Breast epithelium (tissue), 4 donors: ENCODE data around the gene SELENOM. TPM values are rescaled to one million over a fixed set of nuclear protein-coding genes. Genes with fewer than 3 reads are reported as not detected.

Source experiments
- DNase-seq, 2 donors: peaks; one replicate each; pipeline ENCODE4 v3.0.0-alpha.2; 2019; ENCODE audit warnings: low spot score in 2 of 2
- H3K27ac ChIP-seq, 2 donors: fragments of 200-600 bp; sonication (generic) in 1 of 2; one replicate each; pipeline ENCODE4 v1.5.1; 2016 to 2019; ENCODE audit warnings: mild to moderate bottlenecking in 1 of 2
- H3K27me3 ChIP-seq, 2 donors: fragments of 200-600 bp; sonication (generic) in 1 of 2; one replicate each; pipeline versions ENCODE4 v1.5.1 to v1.6.0; 2017 to 2019; ENCODE audit warnings: control low read depth in 1 of 2, mild to moderate bottlenecking in 1 of 2
- H3K36me3 ChIP-seq: fragments of 200-600 bp; one replicate; pipeline ENCODE4 v1.5.1; 2019
- H3K4me1 ChIP-seq, 2 donors: fragments of 200-600 bp; sonication (generic); one replicate each; pipeline ENCODE4 v1.5.1; 2016 to 2019; ENCODE audit warnings: control low read depth in 1 of 2
- H3K4me3 ChIP-seq, 3 donors: fragments of 200-600 bp; sonication (generic); 1 replicate in 2 of 3; 2 replicates in 1 of 3; pipeline ENCODE4 v1.5.1; 2016 to 2019; ENCODE audit warnings: mild to moderate bottlenecking in 3 of 3, moderate library complexity in 2 of 3
- H3K9me3 ChIP-seq, 2 donors: fragments of 200-600 bp; sonication (generic) in 1 of 2; one replicate each; pipeline ENCODE4 v1.5.1; 2016 to 2019; ENCODE audit warnings: control low read depth in 1 of 2
- POLR2A ChIP-seq: fragments of 450-650 bp; IDR thresholded peaks from one replicate; pipeline ENCODE4 v1.6.1; 2016; ENCODE audit warnings: antibody characterized with exemption, mild to moderate bottlenecking, moderate library complexity
- POLR2AphosphoS5 ChIP-seq, 3 donors: sonication (generic); formaldehyde crosslinking; IDR thresholded peaks; one replicate each; pipeline ENCODE4 v1.6.1; 2017; ENCODE audit warnings: antibody characterized with exemption in 3 of 3
- intact Hi-C: fragments of 100-400 bp; cut with DNase I; formaldehyde crosslinking; loops from one replicate; pipeline ENCODE4 v1.15.1; 2023; ENCODE audit warnings: low total_unique reads
- total RNA-seq, 3 donors: library from RNA; depleted of rRNA; stranded (reverse); fragments of >200 nt; gene quantifications; one replicate each; pipeline ENCODE4 v1.1.0, GENCODE V29; 2016
- TF ChIP-seq, protein P1 (sequence below), 3 donors: fragments of 450-650 bp; IDR thresholded peaks; one replicate each; pipeline ENCODE4 v1.5.1; 2016 to 2017; ENCODE audit warnings: antibody characterized with exemption in 3 of 3, mild to moderate bottlenecking in 3 of 3, moderate library complexity in 3 of 3

SELENOM gene
- total RNA-seq, 3 donors from 2014 or later, result 297 to 485 (median 411) TPM

DNA sequence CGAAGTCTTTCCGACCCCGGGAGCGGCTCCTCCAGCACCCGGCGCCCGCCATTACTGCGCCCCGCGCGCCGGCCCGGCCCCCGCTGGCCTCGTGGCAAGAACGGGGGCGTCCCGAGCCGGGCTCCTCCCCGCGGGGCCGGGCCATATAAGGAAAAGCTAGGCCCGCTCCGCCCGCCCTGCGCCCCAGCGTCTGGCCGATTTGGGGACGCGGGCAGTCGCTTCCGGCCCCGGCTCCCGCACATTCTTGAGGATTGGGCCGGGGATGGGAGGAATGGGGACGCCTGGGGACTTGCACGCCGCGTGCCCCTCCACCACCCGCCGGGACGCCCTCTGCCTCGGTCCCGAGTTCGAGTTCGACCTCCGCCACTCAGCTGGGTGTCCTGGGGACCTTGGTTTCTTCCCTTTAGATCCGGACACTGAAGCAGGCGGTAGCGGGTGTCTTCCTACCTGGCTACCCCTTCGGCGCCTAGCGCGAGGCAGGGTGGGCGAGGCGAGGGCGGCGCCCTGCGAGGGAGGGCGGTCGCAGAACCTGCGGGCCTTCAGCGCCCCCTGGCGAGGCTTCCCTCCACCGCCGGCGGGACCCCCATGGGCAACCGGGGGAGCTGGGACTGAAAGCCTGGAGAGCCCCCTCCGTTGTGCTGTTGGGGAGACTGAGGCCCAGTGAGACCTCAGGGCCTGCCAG is 22.4 kb downstream of the SELENOM start:
- peak overlapping the region; percentile 58 to 85 (median 69) for H3K4me3 ChIP-seq
- H3K9me3 ChIP-seq, result no peaks in the 10 kb centered on the region
- intact Hi-C loops, result loop anchor here (2.0 kb wide), 1 partner anchor 138 kb away; no protein-coding TSS in a partner anchor
- peaks cover 0 to 29% of the 10 kb centered on the region in 2 donors for H3K4me1 ChIP-seq
- DNase-seq, result peak; percentile 90 to 91
- H3K27me3 ChIP-seq, result no peaks in the 10 kb centered on the region
- TF ChIP-seq POLR2AphosphoS5 (IDR thresholded peaks at IDR 0.05) (peak; percentile 58 to 74 (median 67)), POLR2A (peak; percentile 26)
- TF ChIP-seq, protein P1, sequence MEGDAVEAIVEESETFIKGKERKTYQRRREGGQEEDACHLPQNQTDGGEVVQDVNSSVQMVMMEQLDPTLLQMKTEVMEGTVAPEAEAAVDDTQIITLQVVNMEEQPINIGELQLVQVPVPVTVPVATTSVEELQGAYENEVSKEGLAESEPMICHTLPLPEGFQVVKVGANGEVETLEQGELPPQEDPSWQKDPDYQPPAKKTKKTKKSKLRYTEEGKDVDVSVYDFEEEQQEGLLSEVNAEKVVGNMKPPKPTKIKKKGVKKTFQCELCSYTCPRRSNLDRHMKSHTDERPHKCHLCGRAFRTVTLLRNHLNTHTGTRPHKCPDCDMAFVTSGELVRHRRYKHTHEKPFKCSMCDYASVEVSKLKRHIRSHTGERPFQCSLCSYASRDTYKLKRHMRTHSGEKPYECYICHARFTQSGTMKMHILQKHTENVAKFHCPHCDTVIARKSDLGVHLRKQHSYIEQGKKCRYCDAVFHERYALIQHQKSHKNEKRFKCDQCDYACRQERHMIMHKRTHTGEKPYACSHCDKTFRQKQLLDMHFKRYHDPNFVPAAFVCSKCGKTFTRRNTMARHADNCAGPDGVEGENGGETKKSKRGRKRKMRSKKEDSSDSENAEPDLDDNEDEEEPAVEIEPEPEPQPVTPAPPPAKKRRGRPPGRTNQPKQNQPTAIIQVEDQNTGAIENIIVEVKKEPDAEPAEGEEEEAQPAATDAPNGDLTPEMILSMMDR (IDR thresholded peaks at IDR 0.05), result peak; percentile 67 to 87 (median 81)
- H3K36me3 ChIP-seq, result peaks cover 4% of the 10 kb centered on the region
- peak overlapping the region; percentile 94 to 97 for H3K27ac ChIP-seq

GRCh38 chr22:31083923-31084810 is 23.2 kb downstream of the SELENOM start:
- TF ChIP-seq POLR2AphosphoS5 (IDR thresholded peaks at IDR 0.05) (no peak), POLR2A (no peak)
- TF ChIP-seq, protein P1 (IDR thresholded peaks at IDR 0.05), result no peak
- no peak for DNase-seq
- no peaks in the 10 kb centered on the region for H3K27me3 ChIP-seq
- peaks cover 0 to 29% of the 10 kb centered on the region in 2 donors for H3K4me1 ChIP-seq
- intact Hi-C loops, result loop anchor here (2.0 kb wide), 1 partner anchor 137 kb away; no protein-coding TSS in a partner anchor
- peak overlapping the region; percentile 94 to 97 for H3K27ac ChIP-seq
- H3K36me3 ChIP-seq, result peaks cover 4% of the 10 kb centered on the region
- no peaks in the 10 kb centered on the region for H3K9me3 ChIP-seq
- peak overlapping the region; percentile 58 to 85 (median 69) for H3K4me3 ChIP-seq

DNA sequence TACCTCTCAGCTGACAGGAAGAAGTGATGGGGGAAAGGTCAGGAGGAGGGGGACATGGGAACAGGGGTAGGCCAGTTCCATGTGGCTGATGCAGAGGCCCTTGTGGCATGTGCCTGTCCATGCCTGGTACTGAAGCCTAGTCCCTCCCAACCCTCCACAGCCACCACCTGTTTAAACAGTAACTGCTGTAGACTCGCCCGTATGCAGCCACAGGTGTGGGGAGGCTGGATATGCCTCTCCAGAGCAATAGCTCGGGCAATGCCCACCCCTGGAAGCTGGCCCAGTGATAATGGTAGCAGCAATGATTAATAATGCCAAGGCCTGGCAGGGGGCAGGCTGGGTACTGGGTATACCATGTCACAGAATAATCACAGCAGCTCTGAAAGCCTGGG is 24.0 kb downstream of the SELENOM start:
- no peak for TF ChIP-seq POLR2A
- TF ChIP-seq POLR2AphosphoS5 (IDR thresholded peaks at IDR 0.05), result no peak
- TF ChIP-seq, protein P1 (IDR thresholded peaks at IDR 0.05), result no peak
- no peak for DNase-seq
- Histone ChIP-seq H3K27me3 (no peaks in the 10 kb centered on the region), H3K9me3 (no peaks in the 10 kb centered on the region), H3K4me1 (peaks cover 0 to 29% of the 10 kb centered on the region in 2 donors), H3K27ac (peak overlapping the region; percentile 94 to 97), H3K4me3 (peak overlapping the region; percentile 69 to 85 (median 71)), H3K36me3 (peaks cover 3% of the 10 kb centered on the region)
- intact Hi-C loops, result no loop called here

GRCh38 chr22:31082606-31083376 is 24.6 kb downstream of the SELENOM start:
- Histone ChIP-seq H3K4me1 (peaks cover 0 to 29% of the 10 kb centered on the region in 2 donors), H3K4me3 (peak overlapping the region; percentile 69 to 85 (median 71)), H3K27ac (peak overlapping the region; percentile 94 to 97), H3K9me3 (no peaks in the 10 kb centered on the region), H3K36me3 (no peaks in the 10 kb centered on the region), H3K27me3 (no peaks in the 10 kb centered on the region)
- peak in 1 of 2 donors; percentile 71 for DNase-seq
- intact Hi-C loops, result no loop called here
- TF ChIP-seq POLR2A (no peak), POLR2AphosphoS5 (IDR thresholded peaks at IDR 0.05) (peak in 1 of 3 donors; percentile 24)
- TF ChIP-seq, protein P1 (IDR thresholded peaks at IDR 0.05), result peak in 1 of 3 donors; percentile 46
